GM12878 (cell line): ENCODE results near the gene KCNN3. TPM values are rescaled to one million over a fixed set of nuclear protein-coding genes. Genes with fewer than 3 reads are reported as not detected.

Source experiments
- ATAC-seq: fragments of 200-7000 bp; cut with Tn5 transposase; 3 replicates; pipeline ENCODE4 v1.9.1; 2020; ENCODE audit warnings: mild to moderate bottlenecking, moderate library complexity
- BruUV-seq: library from RNA; stranded (reverse); fragments of 400-500 nt; replicated peaks from 2 replicates; lab custom pipeline; 2021; lab: Mats Ljungman, UMichigan
- CTCF ChIA-PET: fragments of 300-600 bp; sonication (Branson Sonifier 250); formaldehyde crosslinking; extraction: SDS; loops from one replicate; lab custom pipeline; 2021; ENCODE audit warnings: inconsistent platforms; lab: Yijun Ruan, JAX
- POLR2A ChIA-PET: fragments of 350-600 bp; formaldehyde crosslinking; extraction: SDS; loops from one replicate; lab custom pipeline; 2021; ENCODE audit warnings: inconsistent platforms; lab: Charles Lee
- RAD21 ChIA-PET: fragments of 300-600 bp; sonication (Branson Sonifier 250); formaldehyde crosslinking; loops from one replicate; lab custom pipeline; 2023; ENCODE audit warnings: antibody characterized with exemption; ENCODE audit not compliant: unreplicated experiment; lab: Charles Lee
- SMC1A ChIA-PET: fragments of 300-600 bp; sonication (Branson Sonifier 250); formaldehyde crosslinking; loops from one replicate; lab custom pipeline; 2023; ENCODE audit not compliant: unreplicated experiment, uncharacterized antibody; lab: Charles Lee
- DNase-seq: peaks from one replicate; pipeline ENCODE4 v3.0.0-alpha.2; 2011; ENCODE audit warnings: low read depth, low spot score
- FAIRE-seq: peaks from 3 replicates; lab custom pipeline; 2011; peaks lifted over from hg19 to GRCh38; lab: Jason Lieb, UNC
- H2AFZ ChIP-seq: 2 replicates; pipeline ENCODE4 v1.6.0; 2011; ENCODE audit warnings: low read depth, low read length, control low read depth; ENCODE audit not compliant: control insufficient read depth
- H3K27ac ChIP-seq: 2 replicates; pipeline ENCODE4 v1.5.1; 2011; ENCODE audit warnings: control low read depth; ENCODE audit not compliant: control insufficient read depth, insufficient read depth
- H3K27me3 ChIP-seq, 2 experiments: replicated peaks in 1 of 2; 2 replicates each; pipeline versions ENCODE4 v1.6.0 to v1.6.1; 2011; ENCODE audit warnings: low read length in 1 of 2; ENCODE audit not compliant: control insufficient read depth in 2 of 2, insufficient read depth in 2 of 2
- H3K36me3 ChIP-seq, 2 experiments: 2 replicates each; pipeline ENCODE4 v1.5.1; 2011; ENCODE audit warnings: low read length in 1 of 2; ENCODE audit not compliant: control insufficient read depth in 2 of 2, insufficient read depth in 2 of 2
- H3K4me1 ChIP-seq: 2 replicates; pipeline ENCODE4 v1.6.1; 2011; ENCODE audit warnings: mild to moderate bottlenecking, low read length, moderate library complexity, mixed read lengths; ENCODE audit not compliant: control insufficient read depth, insufficient read depth
- H3K4me2 ChIP-seq: 2 replicates; pipeline ENCODE4 v1.6.0; 2011; ENCODE audit warnings: control low read depth; ENCODE audit not compliant: control insufficient read depth, insufficient read depth
- H3K4me3 ChIP-seq: fragments of 200-600 bp; sonication (generic); 2 replicates; pipeline ENCODE4 v1.5.1; 2016
- H3K79me2 ChIP-seq: 2 replicates; pipeline ENCODE4 v1.6.0; 2011; ENCODE audit warnings: low read length; ENCODE audit not compliant: control insufficient read depth, insufficient read depth
- H3K9ac ChIP-seq: 2 replicates; pipeline ENCODE4 v1.8.0; 2011; ENCODE audit warnings: low read length, control low read depth, mixed read lengths; ENCODE audit not compliant: control insufficient read depth, insufficient read depth
- H3K9me3 ChIP-seq: replicated peaks from 3 replicates; pipeline ENCODE4 v1.5.1; 2011; ENCODE audit warnings: mild to moderate bottlenecking, low read length; ENCODE audit not compliant: control insufficient read depth, insufficient read depth
- H4K20me1 ChIP-seq: 2 replicates; pipeline ENCODE4 v1.6.0; 2011; ENCODE audit not compliant: control insufficient read depth, insufficient read depth
- CBFB ChIP-seq: IDR thresholded peaks from 2 replicates; pipeline ENCODE4 v1.6.1; 2016; ENCODE audit warnings: antibody characterized with exemption, low read depth
- CHD2 ChIP-seq: IDR thresholded peaks from 2 replicates; pipeline ENCODE4 v1.6.1; 2011; ENCODE audit warnings: low read depth, low read length, improper control_type of control experiment, borderline replicate concordance
- CHD4 ChIP-seq: fragments of 200-600 bp; sonication (generic); IDR thresholded peaks from 2 replicates; pipeline ENCODE4 v1.6.1; 2016; ENCODE audit warnings: mild to moderate bottlenecking
- ESRRA ChIP-seq: IDR thresholded peaks from 2 replicates; pipeline ENCODE4 v1.6.1; 2012; ENCODE audit warnings: mild to moderate bottlenecking, low read length, improper control_type of control experiment
- JUNB ChIP-seq: IDR thresholded peaks from 2 replicates; pipeline ENCODE4 v1.6.1; 2016; ENCODE audit warnings: antibody characterized with exemption, mild to moderate bottlenecking
- MTA2 ChIP-seq: fragments of 450-650 bp; IDR thresholded peaks from 2 replicates; pipeline ENCODE4 v1.6.1; 2016; ENCODE audit warnings: low read depth, mild to moderate bottlenecking, moderate library complexity
- MTA3 ChIP-seq: IDR thresholded peaks from 2 replicates; pipeline ENCODE4 v1.6.1; 2012; ENCODE audit warnings: low read length, inconsistent platforms, borderline replicate concordance
- NFYB ChIP-seq: IDR thresholded peaks from 2 replicates; pipeline ENCODE4 v1.6.1; 2011; ENCODE audit warnings: low read depth, mild to moderate bottlenecking, low read length, improper control_type of control experiment, moderate library complexity; ENCODE audit not compliant: insufficient read depth
- SRF ChIP-seq, 2 experiments: IDR thresholded peaks; 2 replicates each; pipeline ENCODE4 v1.6.1; 2011; ENCODE audit warnings: low read depth in 2 of 2, low read length in 2 of 2, mild to moderate bottlenecking in 1 of 2, moderate library complexity in 1 of 2
- ZNF217 ChIP-seq: fragments of 450-650 bp; IDR thresholded peaks from 2 replicates; pipeline ENCODE4 v1.6.1; 2017; ENCODE audit warnings: antibody characterized with exemption, mild to moderate bottlenecking
- ZNF622 ChIP-seq: fragments of 450-650 bp; IDR thresholded peaks from 2 replicates; pipeline ENCODE4 v1.6.1; 2017; ENCODE audit warnings: mild to moderate bottlenecking, inconsistent platforms
- WGBS: methylation state at CpG from one replicate; pipeline ENCODE4 v1.1.6; 2016; ENCODE audit warnings: low lambda C conversion rate; ENCODE audit not compliant: insufficient replicate concordance, insufficient coverage; ENCODE audit errors: missing lambda C conversion rate; 5-methylcytosine and 5-hydroxymethylcytosine counted together
- in situ Hi-C: fragments of 300-500 bp; cut with MboI; formaldehyde crosslinking; loops from 9 replicates; pipeline ENCODE4 v1.14.3; 2018; ENCODE audit warnings: mixed read lengths
- intact Hi-C: fragments of 100-400 bp; cut with micrococcal nuclease; formaldehyde crosslinking; loops from one replicate; pipeline ENCODE4 v1.14.2; 2022; ENCODE audit not compliant: unreplicated experiment
- polyA plus RNA-seq, 11 experiments: library from polyadenylated mRNA; depleted of rRNA in 4 of 11; unstranded in 6 of 11; stranded (reverse) in 5 of 11; fragments of >200 nt; fragmentation: Nextera tagmentation in 4 of 11; fragmentation: Illumina TruSeq in 1 of 11; extraction: Ambion mirVana in 4 of 11; extraction: Trizol in 1 of 11; gene quantifications; 1 replicate in 1 of 11; 2 replicates in 10 of 11; pipeline versions ENCODE4 v1.2.1 to v1.2.3, GENCODE V29; 2011 to 2016; ENCODE audit warnings: inconsistent platforms in 2 of 11, missing spikeins in 2 of 11, low read depth in 1 of 11
- total RNA-seq, 4 experiments: library from RNA; depleted of rRNA in 3 of 4; stranded (reverse); fragments of >200 nt in 3 of 4; fragmentation: Illumina TruSeq in 1 of 4; extraction: Trizol in 1 of 4; gene quantifications; 2 replicates each; pipeline versions ENCODE4 v1.2.1 to v1.2.3, GENCODE V29; 2013 to 2021
- TF ChIP-seq, protein P1 (sequence below), 3 experiments: IDR thresholded peaks in 2 of 3; conservative IDR thresholded peaks in 1 of 3; 2 replicates each; pipeline ENCODE4 v1.5.1; 2011; ENCODE audit warnings: low read depth in 3 of 3, low read length in 3 of 3, mild to moderate bottlenecking in 3 of 3, control low read depth in 2 of 3, moderate library complexity in 2 of 3, inconsistent platforms in 1 of 3, mixed read lengths in 1 of 3; ENCODE audit not compliant: control insufficient read depth in 2 of 3, insufficient read depth in 1 of 3; ENCODE audit errors: extremely low read depth in 1 of 3
- TF ChIP-seq, protein P2 (sequence below): IDR thresholded peaks from 2 replicates; pipeline ENCODE4 v1.6.1; 2011; ENCODE audit warnings: low read depth, low read length, improper control_type of control experiment, borderline replicate concordance
- TF ChIP-seq, protein P3 (sequence below): IDR thresholded peaks from 2 replicates; pipeline ENCODE4 v1.6.1; 2011; ENCODE audit warnings: low read depth, mild to moderate bottlenecking, low read length, moderate library complexity, borderline replicate concordance; ENCODE audit errors: extremely low read depth

The KCNN3 gene
- total and polyA plus RNA-seq, 10 of the 15 experiments (the other 5 are each of a cell fraction or from before 2014, with no cell fraction given) = 3.5 to 26.4 (median 14.9) TPM

DNA sequence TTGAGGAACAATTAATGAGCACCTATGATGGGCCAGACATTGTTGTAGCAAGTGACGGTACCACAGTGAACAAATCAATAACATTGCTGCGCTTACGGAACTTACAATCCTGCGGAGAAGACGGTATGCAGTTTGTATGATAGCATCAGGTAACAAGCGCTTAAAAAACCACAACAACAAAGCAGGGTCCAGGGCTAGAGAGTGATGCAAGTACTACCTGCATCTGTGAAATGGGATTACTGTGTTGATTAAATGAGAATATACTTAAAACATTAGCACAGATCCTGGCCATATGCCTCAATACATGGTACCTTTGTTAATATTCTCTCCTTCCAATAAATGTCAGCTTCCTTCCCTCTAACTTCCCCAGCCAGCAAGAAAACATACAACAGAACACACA lies 151.5 kb downstream of the KCNN3 start:
- ChIA-PET SMC1A (interaction anchor here (1.6 to 2.2 kb wide), 2 partner anchors 9 to 68 kb away, joined by 3 to 4 read pairs; no protein-coding TSS in a partner anchor), POLR2A (no interaction called here), RAD21 (no interaction called here), CTCF (no interaction called here)
- no peaks in the 10 kb centered on the region for H3K27me3 ChIP-seq
- 98% methylated on average over 6 of the region's 6 CpGs for WGBS
- no peak for ATAC-seq
- intact Hi-C loops = no loop called here
- TF ChIP-seq MTA3 = no peak
- no peak for TF ChIP-seq CHD4
- TF ChIP-seq CBFB = no peak
- no peak for TF ChIP-seq ZNF622
- TF ChIP-seq, protein P1, sequence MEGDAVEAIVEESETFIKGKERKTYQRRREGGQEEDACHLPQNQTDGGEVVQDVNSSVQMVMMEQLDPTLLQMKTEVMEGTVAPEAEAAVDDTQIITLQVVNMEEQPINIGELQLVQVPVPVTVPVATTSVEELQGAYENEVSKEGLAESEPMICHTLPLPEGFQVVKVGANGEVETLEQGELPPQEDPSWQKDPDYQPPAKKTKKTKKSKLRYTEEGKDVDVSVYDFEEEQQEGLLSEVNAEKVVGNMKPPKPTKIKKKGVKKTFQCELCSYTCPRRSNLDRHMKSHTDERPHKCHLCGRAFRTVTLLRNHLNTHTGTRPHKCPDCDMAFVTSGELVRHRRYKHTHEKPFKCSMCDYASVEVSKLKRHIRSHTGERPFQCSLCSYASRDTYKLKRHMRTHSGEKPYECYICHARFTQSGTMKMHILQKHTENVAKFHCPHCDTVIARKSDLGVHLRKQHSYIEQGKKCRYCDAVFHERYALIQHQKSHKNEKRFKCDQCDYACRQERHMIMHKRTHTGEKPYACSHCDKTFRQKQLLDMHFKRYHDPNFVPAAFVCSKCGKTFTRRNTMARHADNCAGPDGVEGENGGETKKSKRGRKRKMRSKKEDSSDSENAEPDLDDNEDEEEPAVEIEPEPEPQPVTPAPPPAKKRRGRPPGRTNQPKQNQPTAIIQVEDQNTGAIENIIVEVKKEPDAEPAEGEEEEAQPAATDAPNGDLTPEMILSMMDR (IDR thresholded peaks at IDR 0.05 in 2 of 3, conservative IDR thresholded peaks at IDR 0.05 in 1 of 3; ENCODE audit: control insufficient read depth in 2 of 3, extremely low read depth in 1 of 3, insufficient read depth in 1 of 3, low read depth in 3 of 3, low read length in 3 of 3) = no peak
- TF ChIP-seq NFYB = no peak
- TF ChIP-seq CHD2 = no peak
- TF ChIP-seq, protein P2, sequence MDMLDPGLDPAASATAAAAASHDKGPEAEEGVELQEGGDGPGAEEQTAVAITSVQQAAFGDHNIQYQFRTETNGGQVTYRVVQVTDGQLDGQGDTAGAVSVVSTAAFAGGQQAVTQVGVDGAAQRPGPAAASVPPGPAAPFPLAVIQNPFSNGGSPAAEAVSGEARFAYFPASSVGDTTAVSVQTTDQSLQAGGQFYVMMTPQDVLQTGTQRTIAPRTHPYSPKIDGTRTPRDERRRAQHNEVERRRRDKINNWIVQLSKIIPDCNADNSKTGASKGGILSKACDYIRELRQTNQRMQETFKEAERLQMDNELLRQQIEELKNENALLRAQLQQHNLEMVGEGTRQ = no peak
- no peak for TF ChIP-seq JUNB
- no peak for TF ChIP-seq SRF (IDR thresholded peaks at IDR 0.05; ENCODE audit: low read depth in 2 of 2, low read length in 2 of 2)
- TF ChIP-seq ZNF217 = no peak
- TF ChIP-seq, protein P3, sequence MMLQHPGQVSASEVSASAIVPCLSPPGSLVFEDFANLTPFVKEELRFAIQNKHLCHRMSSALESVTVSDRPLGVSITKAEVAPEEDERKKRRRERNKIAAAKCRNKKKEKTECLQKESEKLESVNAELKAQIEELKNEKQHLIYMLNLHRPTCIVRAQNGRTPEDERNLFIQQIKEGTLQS = no peak
- TF ChIP-seq MTA2 = no peak
- TF ChIP-seq ESRRA = no peak
- peaks cover 3 to 6% of the 10 kb centered on the region in 2 experiments; a peak in 3 of 4 replicates for H3K36me3 ChIP-seq
- in situ Hi-C loops = no loop called here
- no peak for FAIRE-seq
- BruUV-seq = no TSS peak
- no peak overlapping the region for H3K9ac ChIP-seq
- H2AFZ ChIP-seq = no peak overlapping the region
- no peak overlapping the region for H3K27ac ChIP-seq
- H3K9me3 ChIP-seq = no peaks in the 10 kb centered on the region
- H3K79me2 ChIP-seq = no peaks in the 10 kb centered on the region
- H4K20me1 ChIP-seq = no peaks in the 10 kb centered on the region
- peaks cover 3% of the 10 kb centered on the region; the same call in 1 of the 2 replicates for H3K4me1 ChIP-seq
- no peak for DNase-seq
- no peak overlapping the region for H3K4me3 ChIP-seq
- no peak overlapping the region for H3K4me2 ChIP-seq
